NCI-H460 (cell line): ENCODE data around the gene HEXIM2. TPM values are rescaled to one million over a fixed set of nuclear protein-coding genes. Genes with fewer than 3 reads are reported as not detected.
"Not testable (repeated sequence)": the region's sequence is repeated elsewhere in the genome, so short reads cannot be mapped to it uniquely, and the experiment has no call there.

ENCODE experiments used
- DNase-seq: peaks from one replicate; pipeline ENCODE4 v3.0.0-alpha.2; 2016; ENCODE audit warnings: low read depth; ENCODE audit errors: extremely low read depth
- polyA plus RNA-seq: library from polyadenylated mRNA; depleted of rRNA; stranded (reverse); fragments of >200 nt; gene quantifications from 2 replicates; pipeline ENCODE4 v1.2.3, GENCODE V29; 2014; cell fraction: nucleus; rRNA removed
- total RNA-seq: library from RNA; depleted of rRNA; stranded (reverse); fragments of >200 nt; shearing (Covaris generic); gene quantifications from 2 replicates; pipeline ENCODE4 v1.2.3, GENCODE V29; 2014; rRNA removed

The HEXIM2 gene, protein sequence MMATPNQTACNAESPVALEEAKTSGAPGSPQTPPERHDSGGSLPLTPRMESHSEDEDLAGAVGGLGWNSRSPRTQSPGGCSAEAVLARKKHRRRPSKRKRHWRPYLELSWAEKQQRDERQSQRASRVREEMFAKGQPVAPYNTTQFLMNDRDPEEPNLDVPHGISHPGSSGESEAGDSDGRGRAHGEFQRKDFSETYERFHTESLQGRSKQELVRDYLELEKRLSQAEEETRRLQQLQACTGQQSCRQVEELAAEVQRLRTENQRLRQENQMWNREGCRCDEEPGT
- total RNA-seq = 4.0 and 6.4 TPM in 2 replicates
- 9.2 and 9.3 TPM in 2 replicates for polyA plus RNA-seq

DNA sequence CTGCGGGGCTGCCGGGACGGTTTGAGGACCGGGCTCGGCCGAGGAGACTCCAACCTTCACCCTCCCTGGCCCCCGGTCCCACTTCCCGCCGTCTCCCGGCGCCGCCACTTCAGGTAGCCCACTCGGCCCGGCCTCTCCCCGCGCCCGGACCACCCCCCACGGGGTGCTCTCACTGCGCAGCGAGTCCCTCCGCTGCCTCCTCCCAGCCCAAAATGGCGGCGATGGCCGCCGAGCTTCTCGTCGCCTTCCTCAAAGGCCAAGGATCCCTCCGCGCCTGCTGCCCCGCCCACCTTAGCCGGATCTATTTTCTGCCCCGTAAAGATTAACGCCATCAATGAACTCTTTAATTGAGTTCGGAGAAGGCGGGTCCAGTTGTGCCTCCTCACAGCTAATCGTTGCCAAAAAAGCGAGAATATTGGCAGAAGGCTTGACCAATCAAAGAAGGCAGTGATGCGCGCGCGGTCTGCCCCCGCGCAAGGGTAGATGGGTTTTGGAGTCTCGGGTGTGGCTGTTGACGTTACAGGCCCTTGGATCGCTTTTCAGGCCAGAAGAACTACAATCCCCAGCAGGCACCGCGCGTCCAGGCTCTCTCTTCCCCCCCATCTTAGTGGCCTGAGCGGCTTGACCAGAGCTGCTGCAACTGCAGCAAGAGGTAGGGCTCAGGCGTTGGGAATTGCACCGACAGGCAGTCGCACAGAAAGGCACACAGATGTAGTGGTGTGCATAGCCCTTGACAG lies at the start of gene HEXIM2:
HEXIM2 (plus strand) TSS at position 588 of the 737 bp plus-strand sequence. CDS start 919 bp downstream, outside the sequence.
- peak; percentile 100 for DNase-seq

DNA sequence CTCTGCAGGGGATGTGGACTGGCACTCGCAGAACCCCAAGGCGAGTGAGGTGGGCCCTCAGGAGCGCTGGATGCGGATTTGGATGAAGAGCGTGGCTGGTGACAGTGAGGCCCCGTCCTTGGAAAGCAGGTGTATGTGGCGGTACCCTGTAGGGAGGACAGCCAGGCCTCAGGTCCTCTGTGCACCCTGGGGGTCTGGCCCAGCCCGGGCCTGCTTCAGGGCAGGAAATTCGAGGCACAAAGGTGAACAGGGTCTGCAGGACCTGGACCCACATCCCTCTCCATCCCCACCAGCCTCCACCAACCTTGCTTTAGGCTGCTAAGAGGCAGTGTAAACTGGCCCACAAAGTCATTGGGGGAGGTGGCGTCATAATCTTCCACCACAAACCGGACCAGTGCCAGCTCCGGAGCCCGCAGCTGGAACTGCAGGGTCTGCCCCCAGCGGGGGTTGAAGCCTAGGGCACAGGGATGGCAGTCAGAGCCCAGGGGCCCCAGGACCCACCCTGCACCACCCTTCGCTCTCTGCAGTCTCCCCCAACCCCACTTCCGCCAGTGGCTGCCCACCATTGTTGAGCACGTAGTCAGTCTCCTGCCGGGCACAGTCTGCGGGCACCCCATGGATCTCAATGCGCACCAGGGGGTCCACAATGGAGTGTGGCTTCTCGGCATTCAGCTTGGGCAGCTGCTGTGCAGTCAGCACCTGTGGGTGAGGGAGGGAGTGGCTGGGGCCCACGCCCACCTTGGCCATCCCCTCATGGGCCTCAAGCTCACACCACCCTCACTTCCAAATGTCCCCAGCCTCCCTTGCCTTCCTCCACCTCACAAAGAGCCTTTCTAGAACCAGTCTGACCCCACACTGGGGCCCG lies 48.9 kb upstream of the HEXIM2 start:
- no peak for DNase-seq

GRCh38 chr17:45113424-45113754 lies 48.3 kb upstream of the HEXIM2 start:
- DNase-seq = no peak

DNA sequence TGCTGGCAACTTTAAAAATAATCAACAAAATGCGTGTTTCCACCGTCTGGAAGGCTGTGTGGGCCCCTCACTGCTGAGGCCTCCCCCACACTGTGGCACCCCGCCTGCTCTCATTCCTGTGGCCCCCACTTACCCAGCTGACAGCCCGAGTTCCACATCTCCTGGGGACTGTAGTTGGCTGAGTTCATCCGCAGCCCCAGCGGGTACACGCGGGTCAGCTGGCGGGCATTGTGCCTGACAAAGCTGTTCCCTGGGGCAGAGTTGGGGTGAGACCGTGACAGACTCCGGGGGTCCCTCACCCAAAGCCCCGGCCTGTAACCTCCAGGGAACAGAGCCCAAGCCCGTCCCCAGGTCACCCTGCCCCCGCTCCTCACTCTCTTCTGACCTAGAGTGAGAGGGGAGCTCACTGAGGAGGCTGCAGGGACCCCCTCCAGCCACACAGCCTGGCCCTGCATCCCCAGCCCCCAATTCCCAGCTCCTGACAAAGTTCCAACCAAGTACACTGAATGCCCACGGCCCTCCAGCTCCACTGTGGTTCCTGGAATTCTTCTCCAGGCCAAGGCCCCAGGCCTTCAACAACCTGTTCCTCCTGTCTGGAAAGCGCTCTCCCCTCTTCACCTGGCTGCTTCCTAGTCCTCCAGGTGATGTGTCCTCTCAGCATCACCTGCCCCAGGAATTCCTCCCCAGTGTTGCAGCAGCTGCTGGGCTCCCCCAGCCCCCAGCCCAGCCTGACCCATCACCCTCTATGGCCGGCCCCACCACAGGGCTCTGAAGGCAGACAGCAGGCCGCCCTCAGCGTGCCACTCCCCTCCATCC lies 47.4 kb upstream of the HEXIM2 start:
- no peak for DNase-seq

DNA sequence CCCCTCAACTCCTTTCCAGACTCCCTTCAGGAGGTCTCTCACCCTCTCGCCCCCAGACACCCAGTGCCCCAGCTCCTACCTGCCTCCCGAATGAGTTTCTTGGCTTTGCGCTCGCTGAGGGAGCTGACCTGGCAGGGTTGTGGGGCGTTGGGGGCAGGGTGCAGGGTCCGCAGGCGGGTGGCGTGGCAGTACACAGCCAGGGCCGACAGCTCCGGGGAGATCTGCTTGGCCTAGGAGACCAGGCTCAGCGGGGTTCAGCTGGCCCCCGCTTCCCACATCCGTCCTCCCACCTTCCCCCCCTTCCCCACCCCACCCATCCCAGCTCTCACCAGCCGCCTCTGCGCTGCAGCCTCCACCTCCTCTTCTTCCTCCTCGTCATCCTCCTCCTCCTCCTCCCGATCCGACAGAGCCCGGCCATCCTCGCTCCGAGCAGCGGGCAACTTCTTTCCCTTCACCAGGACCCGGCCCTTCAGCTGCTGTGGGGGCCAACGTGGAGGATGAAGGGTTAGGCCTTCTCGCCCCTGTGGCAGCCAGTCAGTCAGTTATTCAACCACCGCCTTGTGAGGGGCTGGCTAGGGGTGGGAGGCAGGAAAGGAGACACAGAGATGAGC lies 46.6 kb upstream of the HEXIM2 start:
- DNase-seq = no peak

GRCh38 chr17:45115871-45116270 lies 45.8 kb upstream of the HEXIM2 start:
- DNase-seq = peak; percentile 92

- DNase-seq = no peak
These were observed 45.1 kb upstream of the HEXIM2 start for GRCh38 chr17:45116434-45117016.

DNA sequence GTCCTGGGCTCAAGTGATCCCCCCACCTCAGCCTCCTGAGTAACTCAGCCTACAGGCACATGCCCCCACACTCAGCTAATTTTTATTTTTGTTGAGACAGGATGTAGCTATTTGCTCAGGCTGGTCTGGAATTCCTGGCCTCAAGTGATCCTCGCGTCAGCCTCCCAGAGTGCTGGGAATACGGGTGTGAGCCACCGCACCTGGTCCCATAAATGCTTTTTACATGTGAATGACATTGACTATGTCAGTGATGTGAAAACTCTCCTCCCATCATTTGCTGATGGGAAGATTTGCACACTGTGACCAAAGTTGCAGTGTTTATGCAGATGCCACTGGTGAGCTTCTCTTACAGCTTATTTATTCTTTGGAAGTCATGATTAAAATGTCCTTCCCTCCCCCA lies 44.3 kb upstream of the HEXIM2 start:
- DNase-seq = peak; percentile 54

GRCh38 chr17:45117848-45118646 lies 43.6 kb upstream of the HEXIM2 start:
- no peak for DNase-seq

DNA sequence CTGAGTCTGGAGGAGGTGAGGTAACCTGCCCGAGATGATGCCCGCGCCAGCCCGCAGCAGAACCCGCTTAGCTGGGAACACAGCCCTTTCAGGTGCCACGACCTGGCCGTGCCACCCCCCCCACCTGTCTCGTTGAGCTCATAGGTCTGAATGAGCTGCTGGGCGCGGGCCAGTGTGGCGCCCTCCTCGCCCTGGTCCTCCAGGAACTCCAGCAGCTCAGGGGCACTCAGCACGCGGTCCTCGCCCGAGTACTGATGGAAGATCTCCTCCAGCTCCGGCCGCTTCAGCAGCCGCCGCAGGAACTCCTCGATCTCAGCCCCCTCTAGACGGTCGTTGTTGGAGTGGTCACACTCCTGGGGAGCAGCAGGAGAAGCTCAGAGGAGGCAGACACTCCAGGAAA lies 43.0 kb upstream of the HEXIM2 start:
- no peak for DNase-seq

DNA sequence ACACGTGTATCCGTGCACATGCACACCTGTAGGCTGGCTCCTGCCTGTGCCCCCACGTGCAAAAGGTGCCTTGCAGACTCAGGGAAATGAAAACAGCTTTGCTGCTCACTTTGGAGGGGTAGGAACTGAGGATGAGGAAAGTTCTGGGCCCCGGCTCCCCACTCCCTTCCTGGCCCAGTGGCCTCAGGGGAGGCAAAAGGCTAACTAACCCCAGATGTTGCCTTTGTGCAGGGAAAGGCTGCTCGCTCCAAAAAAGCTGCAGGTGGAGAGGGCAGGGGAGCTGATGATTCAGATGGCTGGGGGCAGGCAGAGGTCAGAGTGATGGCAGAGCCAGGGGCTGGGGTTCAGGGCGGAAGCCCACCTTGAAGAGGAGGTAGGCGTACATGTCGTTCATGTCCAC lies 41.7 kb upstream of the HEXIM2 start:
- no peak for DNase-seq

GRCh38 chr17:45120558-45120957 lies 41.1 kb upstream of the HEXIM2 start:
- no peak for DNase-seq

GRCh38 chr17:45121055-45121454 lies 40.6 kb upstream of the HEXIM2 start:
- no peak for DNase-seq

GRCh38 chr17:45123076-45123770 lies 38.5 kb upstream of the HEXIM2 start:
- no peak for DNase-seq

DNA sequence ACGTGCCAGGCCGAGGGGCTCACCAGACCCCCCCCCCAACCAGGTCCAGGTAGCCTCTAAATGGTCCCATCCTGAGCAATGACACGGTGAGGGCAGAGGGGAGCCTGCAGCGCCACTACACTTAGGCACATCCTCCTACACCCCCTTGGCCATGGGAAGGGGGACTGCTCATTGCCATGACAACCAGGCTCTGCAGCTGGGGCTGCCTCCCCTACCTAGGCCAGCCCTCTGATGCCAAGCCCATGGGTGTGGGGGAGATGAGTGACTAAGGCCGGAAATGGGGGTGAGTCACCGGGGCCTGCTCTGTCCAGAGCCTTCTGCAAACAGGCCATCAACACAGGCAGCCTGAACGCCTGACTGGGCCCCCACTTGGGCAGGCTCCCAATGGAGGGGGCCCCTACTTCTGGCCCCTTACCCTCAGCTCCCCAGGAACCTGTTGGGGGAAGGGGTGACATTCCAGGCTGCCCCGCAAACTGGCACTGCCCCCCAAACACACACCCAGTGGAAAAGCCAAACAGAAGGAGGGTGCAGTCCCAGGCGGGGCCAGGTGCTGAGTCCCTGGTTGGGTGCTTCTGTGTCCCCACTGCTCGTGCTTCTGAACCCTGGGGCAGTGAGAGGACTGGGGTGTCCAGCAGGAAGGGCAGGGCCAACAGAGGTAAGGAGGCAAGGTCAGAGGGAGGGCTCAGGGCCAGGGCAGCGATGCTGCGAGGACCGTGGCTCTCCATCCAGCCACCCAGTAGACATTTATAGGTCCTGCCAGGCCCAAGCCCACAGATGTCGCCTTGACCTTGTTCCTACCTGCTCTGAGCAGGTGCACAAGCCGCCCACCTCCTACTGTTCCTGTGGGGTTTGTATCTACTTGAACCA lies 37.5 kb upstream of the HEXIM2 start:
- DNase-seq = peak; percentile 84

DNA sequence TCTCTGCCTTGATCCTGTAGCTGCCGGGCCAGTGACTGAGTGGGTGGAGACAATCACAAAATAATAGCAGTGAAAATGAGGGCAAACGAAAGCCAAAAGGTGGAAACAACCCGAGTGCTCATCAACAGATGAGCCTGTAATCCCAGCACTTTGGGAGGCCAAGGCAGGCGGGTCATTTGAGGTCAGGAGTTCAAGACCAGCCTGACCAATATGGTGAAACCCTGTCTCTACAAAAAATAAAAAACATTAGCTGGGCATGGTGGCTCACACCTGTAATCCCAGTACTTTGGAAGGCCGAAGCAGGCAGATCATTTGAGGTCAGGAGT lies 36.9 kb upstream of the HEXIM2 start:
- DNase-seq = not testable (repeated sequence)

DNA sequence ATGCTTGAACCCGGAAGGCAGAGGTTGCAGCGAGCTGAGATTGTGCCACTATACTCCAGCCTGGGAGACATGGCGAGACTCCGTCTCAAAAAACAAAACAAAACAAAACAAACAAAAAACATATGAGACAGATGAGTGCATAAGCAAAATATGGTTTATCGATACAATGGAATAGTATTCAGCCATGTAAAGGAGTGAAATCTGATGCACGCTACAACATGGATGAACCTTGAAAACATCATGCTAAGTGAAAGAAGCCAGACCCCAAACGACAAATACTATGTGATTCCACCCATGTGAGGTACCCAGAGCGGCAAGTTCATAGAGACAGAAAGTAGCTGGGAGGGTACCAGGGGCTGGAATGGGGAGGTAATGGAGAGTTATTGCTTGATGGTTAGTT lies 36.2 kb upstream of the HEXIM2 start:
- DNase-seq = no peak

DNA sequence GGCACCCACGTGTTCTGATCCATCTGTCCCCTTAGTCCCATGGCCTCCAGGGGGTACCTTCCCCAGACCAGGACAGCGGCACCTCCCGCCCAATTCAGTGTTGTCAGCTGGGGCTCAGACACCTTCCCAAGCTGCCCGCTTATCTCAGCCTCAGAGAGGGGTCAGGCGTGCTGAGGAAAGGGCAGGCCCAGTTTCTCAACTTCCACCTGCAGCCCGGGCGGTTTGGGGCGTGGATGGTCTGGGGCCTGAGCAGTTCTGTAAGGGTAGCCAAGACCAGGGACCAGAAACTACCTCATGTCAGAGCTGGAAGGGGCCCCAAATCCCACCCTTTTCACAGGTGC lies 34.5 kb upstream of the HEXIM2 start:
- no peak for DNase-seq
